ENCODE results near the gene NCCRP1.

DNA sequence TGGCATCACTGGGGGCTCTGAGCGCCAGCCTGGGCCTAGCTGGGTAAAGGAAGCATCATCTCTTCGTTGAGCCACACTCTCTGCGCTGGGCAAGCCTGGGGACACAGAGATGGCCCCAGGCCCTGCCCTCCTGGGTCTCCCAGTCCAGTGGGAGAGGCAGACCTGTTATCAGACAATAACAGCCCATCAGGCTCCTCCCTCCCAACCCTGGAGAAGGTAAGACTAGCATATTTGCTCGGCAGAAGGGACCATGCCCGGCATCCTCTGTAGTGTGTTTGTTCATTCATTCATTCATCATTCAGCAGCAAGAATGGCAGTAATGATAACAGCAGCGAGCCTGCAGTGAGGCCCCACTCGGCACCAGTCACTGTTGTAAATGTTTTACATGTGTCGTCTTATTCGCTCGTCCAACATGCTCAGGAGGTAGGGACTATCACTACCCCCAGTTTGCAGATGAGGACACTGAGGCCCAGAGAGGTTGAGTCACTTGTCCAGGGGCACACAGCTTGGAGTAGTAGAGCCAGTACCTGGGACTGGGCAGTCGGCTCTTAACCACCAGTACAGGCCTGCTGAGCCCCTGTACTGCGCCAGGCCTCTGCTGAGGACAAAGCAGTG is 38.0 kb upstream of the NCCRP1 start:
- TF ChIP-seq, protein P1, sequence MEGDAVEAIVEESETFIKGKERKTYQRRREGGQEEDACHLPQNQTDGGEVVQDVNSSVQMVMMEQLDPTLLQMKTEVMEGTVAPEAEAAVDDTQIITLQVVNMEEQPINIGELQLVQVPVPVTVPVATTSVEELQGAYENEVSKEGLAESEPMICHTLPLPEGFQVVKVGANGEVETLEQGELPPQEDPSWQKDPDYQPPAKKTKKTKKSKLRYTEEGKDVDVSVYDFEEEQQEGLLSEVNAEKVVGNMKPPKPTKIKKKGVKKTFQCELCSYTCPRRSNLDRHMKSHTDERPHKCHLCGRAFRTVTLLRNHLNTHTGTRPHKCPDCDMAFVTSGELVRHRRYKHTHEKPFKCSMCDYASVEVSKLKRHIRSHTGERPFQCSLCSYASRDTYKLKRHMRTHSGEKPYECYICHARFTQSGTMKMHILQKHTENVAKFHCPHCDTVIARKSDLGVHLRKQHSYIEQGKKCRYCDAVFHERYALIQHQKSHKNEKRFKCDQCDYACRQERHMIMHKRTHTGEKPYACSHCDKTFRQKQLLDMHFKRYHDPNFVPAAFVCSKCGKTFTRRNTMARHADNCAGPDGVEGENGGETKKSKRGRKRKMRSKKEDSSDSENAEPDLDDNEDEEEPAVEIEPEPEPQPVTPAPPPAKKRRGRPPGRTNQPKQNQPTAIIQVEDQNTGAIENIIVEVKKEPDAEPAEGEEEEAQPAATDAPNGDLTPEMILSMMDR (IDR thresholded peaks at IDR 0.05): no peak
- no peak for TF ChIP-seq POLR2A (IDR thresholded peaks at IDR 0.05)
